CD14-positive monocyte (primary cell): ENCODE data around the gene SUPT6H. TPM values are rescaled to one million over a fixed set of nuclear protein-coding genes. Genes with fewer than 3 reads are reported as not detected.

Experiments
- DNase-seq, 3 donors: peaks; one replicate each; pipeline ENCODE4 v3.0.0-alpha.2; 2011 to 2022
- H2AFZ ChIP-seq: 2 replicates; pipeline ENCODE4 v1.6.0; 2012; ENCODE audit warnings: mild to moderate bottlenecking, low read depth, low read length, inconsistent platforms; ENCODE audit not compliant: insufficient read depth, poor library complexity, severe bottlenecking
- H3K27ac ChIP-seq, 2 donors: 1 replicate in 1 of 2; 2 replicates in 1 of 2; pipeline ENCODE4 v1.5.1; 2012 to 2013; ENCODE audit warnings: low read length in 2 of 2, control low read depth in 1 of 2, inconsistent platforms in 1 of 2, low read depth in 1 of 2, mild to moderate bottlenecking in 1 of 2
- H3K27me3 ChIP-seq, 2 donors: one replicate each; pipeline versions ENCODE4 v1.6.0 to v1.6.1; 2011 to 2013; ENCODE audit warnings: low read length in 2 of 2; ENCODE audit not compliant: control insufficient read depth in 2 of 2, insufficient read depth in 2 of 2
- H3K36me3 ChIP-seq, 2 donors: replicated peaks in 1 of 2; 1 replicate in 1 of 2; 2 replicates in 1 of 2; pipeline versions ENCODE4 v1.5.1 to v1.6.1; 2012 to 2013; ENCODE audit warnings: low read length in 2 of 2, control low read depth in 1 of 2, inconsistent platforms in 1 of 2, mild to moderate bottlenecking in 1 of 2; ENCODE audit not compliant: insufficient read depth in 2 of 2, control insufficient read depth in 1 of 2
- H3K4me1 ChIP-seq, 2 donors: 1 replicate in 1 of 2; 2 replicates in 1 of 2; pipeline versions ENCODE4 v1.5.1 to v1.6.1; 2012 to 2013; ENCODE audit warnings: low read length in 2 of 2, control low read depth in 1 of 2, inconsistent platforms in 1 of 2, mild to moderate bottlenecking in 1 of 2, moderate library complexity in 1 of 2; ENCODE audit not compliant: insufficient read depth in 2 of 2, control insufficient read depth in 1 of 2
- H3K4me2 ChIP-seq: replicated peaks from 2 replicates; pipeline ENCODE3; 2012; ENCODE audit warnings: low read length, moderate library complexity, mild to moderate bottlenecking; ENCODE audit not compliant: poor library complexity, severe bottlenecking; ENCODE audit errors: extremely low read depth
- H3K4me3 ChIP-seq, 3 experiments: fragments of 200-600 bp in 1 of 3; sonication (generic) in 1 of 3; replicated peaks in 1 of 3; 1 replicate in 2 of 3; 2 replicates in 1 of 3; pipeline ENCODE4 v1.5.1; 2011 to 2013; ENCODE audit warnings: low read length in 3 of 3, mild to moderate bottlenecking in 3 of 3, control low read depth in 2 of 3, low read depth in 2 of 3, inconsistent platforms in 1 of 3, moderate library complexity in 1 of 3
- H3K79me2 ChIP-seq: 2 replicates; pipeline ENCODE4 v1.6.0; 2012; ENCODE audit warnings: mild to moderate bottlenecking, control low read depth, inconsistent platforms, low read length, moderate library complexity; ENCODE audit not compliant: insufficient read depth
- H3K9ac ChIP-seq: 2 replicates; pipeline ENCODE4 v1.6.0; 2017; ENCODE audit warnings: low read length, mild to moderate bottlenecking; ENCODE audit not compliant: insufficient read depth, poor library complexity, severe bottlenecking
- H3K9me3 ChIP-seq, 2 donors: replicated peaks in 1 of 2; 1 replicate in 1 of 2; 2 replicates in 1 of 2; pipeline versions ENCODE4 v1.5.1 to v1.6.1; 2012 to 2013; ENCODE audit warnings: low read length in 2 of 2, control low read depth in 1 of 2; ENCODE audit not compliant: control insufficient read depth in 1 of 2, insufficient read depth in 1 of 2
- H4K20me1 ChIP-seq: 2 replicates; pipeline ENCODE4 v1.6.0; 2012; ENCODE audit warnings: mild to moderate bottlenecking, low read length, control low read depth, moderate library complexity; ENCODE audit not compliant: insufficient read depth
- H3K27ac Mint-ChIP-seq, 7 donors: one replicate each; pipeline ENCODE4 v1.8.0; 2020; ENCODE audit warnings: mild to moderate bottlenecking in 7 of 7, mixed read lengths in 7 of 7, moderate library complexity in 6 of 7, inconsistent platforms in 2 of 7
- H3K27me3 Mint-ChIP-seq, 3 donors: one replicate each; pipeline ENCODE4 v1.8.0; 2021 to 2022; ENCODE audit warnings: low read depth in 3 of 3, mild to moderate bottlenecking in 3 of 3, mixed read lengths in 3 of 3, moderate library complexity in 3 of 3, inconsistent platforms in 1 of 3
- H3K36me3 Mint-ChIP-seq, 2 donors: one replicate each; pipeline ENCODE4 v1.8.0; 2020; ENCODE audit warnings: mixed read lengths in 2 of 2, inconsistent platforms in 1 of 2, mild to moderate bottlenecking in 1 of 2
- H3K4me1 Mint-ChIP-seq: one replicate; pipeline ENCODE4 v1.8.0; 2020; ENCODE audit warnings: mild to moderate bottlenecking, mixed read lengths
- H3K4me3 Mint-ChIP-seq, 2 donors: one replicate each; pipeline ENCODE4 v1.8.0; 2020; ENCODE audit warnings: mild to moderate bottlenecking in 2 of 2, mixed read lengths in 2 of 2, moderate library complexity in 1 of 2
- H3K9me3 Mint-ChIP-seq, 7 donors: one replicate each; pipeline ENCODE4 v1.8.0; 2020 to 2022; ENCODE audit warnings: mixed read lengths in 7 of 7, mild to moderate bottlenecking in 6 of 7, moderate library complexity in 6 of 7, inconsistent platforms in 2 of 7
- WGBS: methylation state at CpG from one replicate; pipeline ENCODE4 v1.1.5; 2013; ENCODE audit warnings: missing lambda C conversion rate; ENCODE audit not compliant: insufficient coverage; 5-methylcytosine and 5-hydroxymethylcytosine counted together
- intact Hi-C, 2 donors: fragments of 100-400 bp; cut with micrococcal nuclease; formaldehyde crosslinking; loops; one replicate each; pipeline versions ENCODE4 v1.15.0 to v1.15.1; 2023
- polyA plus RNA-seq, 3 donors: library from polyadenylated mRNA; depleted of rRNA in 1 of 3; unstranded in 2 of 3; stranded (reverse) in 1 of 3; fragments of 300-500 nt in 2 of 3; fragments of >200 nt in 1 of 3; fragmentation: Illumina TruSeq in 2 of 3; gene quantifications; 1 replicate in 2 of 3; 2 replicates in 1 of 3; pipeline ENCODE4 v1.2.3, GENCODE V29; 2012 to 2021
- TF ChIP-seq, protein P1 (sequence below): fragments of 200-600 bp; IDR thresholded peaks from one replicate; pipeline ENCODE4 v1.8.0; 2022; ENCODE audit warnings: antibody characterized with exemption, mild to moderate bottlenecking

SUPT6H gene
- polyA plus RNA-seq, 3 donors = 3.8 to 33.9 (median 7.8) TPM

DNA sequence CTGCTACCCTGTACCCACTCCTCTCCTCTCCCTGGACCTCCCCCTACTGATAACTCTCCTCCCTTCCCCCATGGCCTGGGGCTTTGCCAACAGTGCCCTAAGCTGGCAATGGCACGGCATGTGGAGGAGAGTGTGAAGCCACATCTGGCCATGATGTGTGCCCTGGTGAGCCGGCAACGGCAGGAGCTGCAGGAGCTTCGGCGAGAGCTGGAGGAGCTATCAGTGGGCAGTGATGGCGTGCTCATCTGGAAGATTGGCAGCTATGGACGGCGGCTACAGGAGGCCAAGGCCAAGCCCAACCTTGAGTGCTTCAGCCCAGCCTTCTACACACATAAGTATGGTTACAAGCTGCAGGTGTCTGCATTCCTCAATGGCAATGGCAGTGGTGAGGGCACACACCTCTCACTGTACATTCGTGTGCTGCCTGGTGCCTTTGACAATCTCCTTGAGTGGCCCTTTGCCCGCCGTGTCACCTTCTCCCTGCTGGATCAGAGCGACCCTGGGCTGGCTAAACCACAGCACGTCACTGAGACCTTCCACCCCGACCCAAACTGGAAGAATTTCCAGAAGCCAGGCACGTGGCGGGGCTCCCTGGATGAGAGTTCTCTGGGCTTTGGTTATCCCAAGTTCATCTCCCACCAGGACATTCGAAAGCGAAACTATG is 87.0 kb downstream of the SUPT6H start:
- H3K4me1 ChIP-seq = peaks cover 16 to 19% of the 10 kb centered on the region in 2 donors
- no peak overlapping the region for H3K4me3 Mint-ChIP-seq
- no peak overlapping the region for H3K4me2 ChIP-seq
- peaks cover 13% of the 10 kb centered on the region for H4K20me1 ChIP-seq
- WGBS = 92% methylated on average over 13 of the region's 18 CpGs
- TF ChIP-seq, protein P1, sequence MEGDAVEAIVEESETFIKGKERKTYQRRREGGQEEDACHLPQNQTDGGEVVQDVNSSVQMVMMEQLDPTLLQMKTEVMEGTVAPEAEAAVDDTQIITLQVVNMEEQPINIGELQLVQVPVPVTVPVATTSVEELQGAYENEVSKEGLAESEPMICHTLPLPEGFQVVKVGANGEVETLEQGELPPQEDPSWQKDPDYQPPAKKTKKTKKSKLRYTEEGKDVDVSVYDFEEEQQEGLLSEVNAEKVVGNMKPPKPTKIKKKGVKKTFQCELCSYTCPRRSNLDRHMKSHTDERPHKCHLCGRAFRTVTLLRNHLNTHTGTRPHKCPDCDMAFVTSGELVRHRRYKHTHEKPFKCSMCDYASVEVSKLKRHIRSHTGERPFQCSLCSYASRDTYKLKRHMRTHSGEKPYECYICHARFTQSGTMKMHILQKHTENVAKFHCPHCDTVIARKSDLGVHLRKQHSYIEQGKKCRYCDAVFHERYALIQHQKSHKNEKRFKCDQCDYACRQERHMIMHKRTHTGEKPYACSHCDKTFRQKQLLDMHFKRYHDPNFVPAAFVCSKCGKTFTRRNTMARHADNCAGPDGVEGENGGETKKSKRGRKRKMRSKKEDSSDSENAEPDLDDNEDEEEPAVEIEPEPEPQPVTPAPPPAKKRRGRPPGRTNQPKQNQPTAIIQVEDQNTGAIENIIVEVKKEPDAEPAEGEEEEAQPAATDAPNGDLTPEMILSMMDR = no peak
- intact Hi-C loops = loop anchor here in 1 of 2 donors (10.0 kb wide), 1 partner anchor 206 kb away; the partner anchor contains the start of gene PHF12
- peaks cover 13% of the 10 kb centered on the region for H3K4me1 Mint-ChIP-seq
- H3K27ac Mint-ChIP-seq = peak overlapping the region in 2 of 7 donors; percentile 24 to 79
- H3K9ac ChIP-seq = no peak overlapping the region
- DNase-seq = no peak
- no peak overlapping the region for H3K27ac ChIP-seq
- H3K27me3 ChIP-seq = peaks cover 4 to 15% of the 10 kb centered on the region in 2 donors
- H3K79me2 ChIP-seq = no peaks in the 10 kb centered on the region
- H3K36me3 ChIP-seq = no peaks in the 10 kb centered on the region
- H3K9me3 ChIP-seq = no peaks in the 10 kb centered on the region
- H3K27me3 Mint-ChIP-seq = peaks cover 8 to 24% (median 18%) of the 10 kb centered on the region in 3 donors
- H3K9me3 Mint-ChIP-seq = peaks cover 0 to 5% (median 0%) of the 10 kb centered on the region in 7 donors
- no peak overlapping the region for H2AFZ ChIP-seq
- no peak overlapping the region for H3K4me3 ChIP-seq
- peaks cover 7 to 8% of the 10 kb centered on the region in 2 donors for H3K36me3 Mint-ChIP-seq

DNA sequence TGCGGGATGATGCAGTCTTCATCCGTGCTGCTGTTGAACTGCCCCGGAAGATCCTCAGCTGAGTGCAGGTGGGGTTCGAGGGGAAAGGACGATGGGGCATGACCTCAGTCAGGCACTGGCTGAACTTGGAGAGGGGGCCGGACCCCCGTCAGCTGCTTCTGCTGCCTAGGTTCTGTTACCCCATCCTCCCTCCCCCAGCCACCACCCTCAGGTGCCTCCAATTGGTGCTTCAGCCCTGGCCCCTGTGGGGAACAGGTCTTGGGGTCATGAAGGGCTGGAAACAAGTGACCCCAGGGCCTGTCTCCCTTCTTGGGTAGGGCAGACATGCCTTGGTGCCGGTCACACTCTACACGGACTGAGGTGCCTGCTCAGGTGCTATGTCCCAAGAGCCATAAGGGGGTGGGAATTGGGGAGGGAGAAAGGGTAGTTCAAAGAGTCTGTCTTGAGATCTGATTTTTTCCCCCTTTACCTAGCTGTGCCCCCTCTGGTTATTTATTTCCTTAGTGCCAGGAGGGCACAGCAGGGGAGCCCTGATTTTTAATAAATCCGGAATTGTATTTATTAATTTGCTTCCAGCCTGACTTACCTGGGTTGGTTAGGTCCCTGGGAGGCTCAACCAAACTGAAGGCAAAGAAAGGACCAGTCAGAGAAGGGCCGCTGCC is 87.6 kb downstream of the SUPT6H start:
- Histone ChIP-seq H3K4me2 (no peak overlapping the region), H3K36me3 (no peaks in the 10 kb centered on the region), H3K79me2 (no peaks in the 10 kb centered on the region), H2AFZ (no peak overlapping the region), H3K27me3 (peaks cover 2 to 10% of the 10 kb centered on the region in 2 donors), H3K4me1 (peaks cover 11 to 12% of the 10 kb centered on the region in 2 donors), H3K27ac (no peak overlapping the region), H4K20me1 (peaks cover 13% of the 10 kb centered on the region), H3K9ac (no peak overlapping the region), H3K9me3 (no peaks in the 10 kb centered on the region), H3K4me3 (no peak overlapping the region)
- no peak for DNase-seq
- no peak overlapping the region for H3K27ac Mint-ChIP-seq
- H3K4me1 Mint-ChIP-seq = peaks cover 10% of the 10 kb centered on the region
- intact Hi-C loops = loop anchor here (1.0 to 10.0 kb wide), 3 partner anchors 22 to 205 kb away; partner anchors contain the start of genes PHF12 (in 1 of the 2) and TLCD1 (in 1 of the 2)
- peaks cover 0 to 5% (median 0%) of the 10 kb centered on the region in 7 donors for H3K9me3 Mint-ChIP-seq
- TF ChIP-seq, protein P1 = no peak
- no peak overlapping the region for H3K4me3 Mint-ChIP-seq
- peaks cover 5 to 20% (median 15%) of the 10 kb centered on the region in 3 donors for H3K27me3 Mint-ChIP-seq
- peaks cover 7 to 8% of the 10 kb centered on the region in 2 donors for H3K36me3 Mint-ChIP-seq
- WGBS = 66% methylated on average over 7 of the region's 11 CpGs
